ENCODE data around the gene MED9. TPM values are rescaled to one million over a fixed set of nuclear protein-coding genes. Genes with fewer than 3 reads are reported as not detected.

The MED9 gene
- polyA plus RNA-seq, 1 of the 3 experiments (the other 2 are of a cell fraction): 10.1 TPM

DNA sequence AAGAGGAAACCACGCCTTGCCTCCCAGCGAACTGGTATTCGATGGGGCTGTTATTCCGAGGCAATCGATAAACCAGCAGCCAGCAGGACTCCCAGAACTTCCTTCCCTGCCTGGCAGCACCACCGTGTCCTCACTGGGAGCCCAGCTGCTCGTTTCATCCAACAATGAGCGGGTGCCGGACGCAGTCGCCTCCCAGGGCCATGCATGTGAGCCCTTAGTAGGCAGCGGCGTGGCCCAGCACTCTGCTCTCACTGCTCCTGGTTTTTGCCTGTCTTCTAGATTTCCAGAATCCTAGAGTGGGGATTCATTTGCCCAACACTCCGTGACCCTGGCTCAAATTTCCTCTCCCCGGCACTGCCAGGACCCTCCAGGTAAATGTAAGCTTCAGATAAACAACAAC is 48.5 kb downstream of the MED9 start:
- POLR2A ChIA-PET: no interaction called here
- CTCF ChIA-PET: interaction anchor here (0.7 to 3.3 kb wide), 5 partner anchors 28 to 117 kb away, joined by 3 to 13 read pairs (median 3); no protein-coding TSS in a partner anchor
- no peak overlapping the region for H3K4me2 ChIP-seq
- no peaks in the 10 kb centered on the region for H3K36me3 ChIP-seq (replicated peaks in 1 of 2; ENCODE audit: control insufficient read depth in 1 of 2, insufficient read depth in 2 of 2, low read length in 1 of 2)
- TF ChIP-seq NFIC (IDR thresholded peaks at IDR 0.05; ENCODE audit: borderline replicate concordance) (no peak), TAF1 (IDR thresholded peaks at IDR 0.05; ENCODE audit: borderline replicate concordance, low read depth, low read length) (no peak), RXRA (IDR thresholded peaks at IDR 0.05; ENCODE audit: borderline replicate concordance, low read depth) (no peak), USF1 (IDR thresholded peaks at IDR 0.05; ENCODE audit: borderline replicate concordance, low read depth) (no peak), REST (IDR thresholded peaks at IDR 0.05; ENCODE audit: low read depth, low read length) (no peak), MXI1 (IDR thresholded peaks at IDR 0.05; ENCODE audit: low read depth, low read length) (no peak), ELF1 (IDR thresholded peaks at IDR 0.05) (no peak), FOXM1 (IDR thresholded peaks at IDR 0.05; ENCODE audit: low read depth) (no peak), PBX3 (IDR thresholded peaks at IDR 0.05) (no peak), NRF1 (IDR thresholded peaks at IDR 0.05; ENCODE audit: low read depth, low read length) (no peak), RCOR1 (IDR thresholded peaks at IDR 0.05; ENCODE audit: low read length) (no peak), TEAD4 (IDR thresholded peaks at IDR 0.05; ENCODE audit: borderline replicate concordance, insufficient read depth) (no peak)
- TF ChIP-seq, protein P1, sequence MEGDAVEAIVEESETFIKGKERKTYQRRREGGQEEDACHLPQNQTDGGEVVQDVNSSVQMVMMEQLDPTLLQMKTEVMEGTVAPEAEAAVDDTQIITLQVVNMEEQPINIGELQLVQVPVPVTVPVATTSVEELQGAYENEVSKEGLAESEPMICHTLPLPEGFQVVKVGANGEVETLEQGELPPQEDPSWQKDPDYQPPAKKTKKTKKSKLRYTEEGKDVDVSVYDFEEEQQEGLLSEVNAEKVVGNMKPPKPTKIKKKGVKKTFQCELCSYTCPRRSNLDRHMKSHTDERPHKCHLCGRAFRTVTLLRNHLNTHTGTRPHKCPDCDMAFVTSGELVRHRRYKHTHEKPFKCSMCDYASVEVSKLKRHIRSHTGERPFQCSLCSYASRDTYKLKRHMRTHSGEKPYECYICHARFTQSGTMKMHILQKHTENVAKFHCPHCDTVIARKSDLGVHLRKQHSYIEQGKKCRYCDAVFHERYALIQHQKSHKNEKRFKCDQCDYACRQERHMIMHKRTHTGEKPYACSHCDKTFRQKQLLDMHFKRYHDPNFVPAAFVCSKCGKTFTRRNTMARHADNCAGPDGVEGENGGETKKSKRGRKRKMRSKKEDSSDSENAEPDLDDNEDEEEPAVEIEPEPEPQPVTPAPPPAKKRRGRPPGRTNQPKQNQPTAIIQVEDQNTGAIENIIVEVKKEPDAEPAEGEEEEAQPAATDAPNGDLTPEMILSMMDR (IDR thresholded peaks at IDR 0.05): no peak
- no peaks in the 10 kb centered on the region for H3F3A ChIP-seq (replicated peaks; ENCODE audit: insufficient read depth)
- H3K9me2 ChIP-seq: no peaks in the 10 kb centered on the region
- H3K27ac ChIP-seq (ENCODE audit: low read depth in 2 of 2, low read length in 1 of 2): no peak overlapping the region
- no peaks in the 10 kb centered on the region for H3K9me3 ChIP-seq
- 98% methylated on average over 15 of the region's 15 CpGs for WGBS (ENCODE audit: low lambda C conversion rate)
- H3K4me1 ChIP-seq (ENCODE audit: control insufficient read depth in 1 of 2, insufficient read depth in 2 of 2, low read depth in 1 of 2, low read length in 1 of 2): peaks cover 0 to 16% of the 10 kb centered on the region in 2 experiments; a peak in 1 of 4 replicates
- no peak for DNase-seq
- no peak overlapping the region for H3K4me3 ChIP-seq (ENCODE audit: low read depth in 2 of 2, low read length in 1 of 2)
- H4K20me1 ChIP-seq (ENCODE audit: insufficient read depth): no peaks in the 10 kb centered on the region
- H3K9ac ChIP-seq: no peak overlapping the region
- H3K79me2 ChIP-seq (ENCODE audit: insufficient read depth): no peaks in the 10 kb centered on the region
- no peaks in the 10 kb centered on the region for H3K27me3 ChIP-seq (ENCODE audit: insufficient read depth)
- no peak overlapping the region for H2AFZ ChIP-seq (ENCODE audit: low read depth)
